Liver (tissue), 3 donors: ENCODE results near the gene CCDC12.

Source experiments
- ATF3 ChIP-seq: IDR thresholded peaks from 2 replicates; pipeline ENCODE4 v1.6.1; 2016; ENCODE audit warnings: antibody characterized with exemption
- EGR1 ChIP-seq, 2 donors: IDR thresholded peaks; 2 replicates each; pipeline ENCODE4 v1.6.1; 2016 to 2018; ENCODE audit warnings: antibody characterized with exemption in 2 of 2, low read depth in 2 of 2
- JUND ChIP-seq, 2 donors: IDR thresholded peaks; 2 replicates each; pipeline ENCODE4 v1.6.1; 2016; ENCODE audit warnings: antibody characterized with exemption in 2 of 2
- RAD21 ChIP-seq, 2 donors: IDR thresholded peaks; 2 replicates each; pipeline ENCODE4 v1.6.1; 2016; ENCODE audit warnings: antibody characterized with exemption in 2 of 2, mild to moderate bottlenecking in 2 of 2
- TAF1 ChIP-seq: conservative IDR thresholded peaks from 2 replicates; pipeline ENCODE4 v1.6.1; 2016; ENCODE audit warnings: antibody characterized with exemption, mild to moderate bottlenecking
- YY1 ChIP-seq: IDR thresholded peaks from 2 replicates; pipeline ENCODE4 v1.6.1; 2016; ENCODE audit warnings: antibody characterized with exemption, mild to moderate bottlenecking
- ZBTB33 ChIP-seq: IDR thresholded peaks from 2 replicates; pipeline ENCODE4 v1.6.1; 2016; ENCODE audit warnings: antibody characterized with exemption
- TF ChIP-seq, protein P1 (sequence below): fragments of 150-350 bp; IDR thresholded peaks from 2 replicates; pipeline ENCODE4 v1.5.1; 2017; ENCODE audit warnings: improper control_type of control experiment, low read depth, low read length; ENCODE audit not compliant: missing input control
- TF ChIP-seq, protein P2 (sequence below): IDR thresholded peaks from 2 replicates; pipeline ENCODE4 v1.6.1; 2016; ENCODE audit warnings: antibody characterized with exemption, mild to moderate bottlenecking
- TF ChIP-seq, protein P3 (sequence below): IDR thresholded peaks from 2 replicates; pipeline ENCODE4 v1.6.1; 2016; ENCODE audit warnings: antibody characterized with exemption
- donor health status: healthy.
- donor health status: healthy.

- TF ChIP-seq, protein P1, sequence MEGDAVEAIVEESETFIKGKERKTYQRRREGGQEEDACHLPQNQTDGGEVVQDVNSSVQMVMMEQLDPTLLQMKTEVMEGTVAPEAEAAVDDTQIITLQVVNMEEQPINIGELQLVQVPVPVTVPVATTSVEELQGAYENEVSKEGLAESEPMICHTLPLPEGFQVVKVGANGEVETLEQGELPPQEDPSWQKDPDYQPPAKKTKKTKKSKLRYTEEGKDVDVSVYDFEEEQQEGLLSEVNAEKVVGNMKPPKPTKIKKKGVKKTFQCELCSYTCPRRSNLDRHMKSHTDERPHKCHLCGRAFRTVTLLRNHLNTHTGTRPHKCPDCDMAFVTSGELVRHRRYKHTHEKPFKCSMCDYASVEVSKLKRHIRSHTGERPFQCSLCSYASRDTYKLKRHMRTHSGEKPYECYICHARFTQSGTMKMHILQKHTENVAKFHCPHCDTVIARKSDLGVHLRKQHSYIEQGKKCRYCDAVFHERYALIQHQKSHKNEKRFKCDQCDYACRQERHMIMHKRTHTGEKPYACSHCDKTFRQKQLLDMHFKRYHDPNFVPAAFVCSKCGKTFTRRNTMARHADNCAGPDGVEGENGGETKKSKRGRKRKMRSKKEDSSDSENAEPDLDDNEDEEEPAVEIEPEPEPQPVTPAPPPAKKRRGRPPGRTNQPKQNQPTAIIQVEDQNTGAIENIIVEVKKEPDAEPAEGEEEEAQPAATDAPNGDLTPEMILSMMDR: no peak
- TF ChIP-seq ATF3 (no peak), JUND (IDR thresholded peaks at IDR 0.05) (no peak), YY1 (no peak), EGR1 (IDR thresholded peaks at IDR 0.05; ENCODE audit: low read depth in 2 of 2) (no peak), TAF1 (no peak), RAD21 (IDR thresholded peaks at IDR 0.05) (no peak), ZBTB33 (no peak)
- TF ChIP-seq, protein P2, sequence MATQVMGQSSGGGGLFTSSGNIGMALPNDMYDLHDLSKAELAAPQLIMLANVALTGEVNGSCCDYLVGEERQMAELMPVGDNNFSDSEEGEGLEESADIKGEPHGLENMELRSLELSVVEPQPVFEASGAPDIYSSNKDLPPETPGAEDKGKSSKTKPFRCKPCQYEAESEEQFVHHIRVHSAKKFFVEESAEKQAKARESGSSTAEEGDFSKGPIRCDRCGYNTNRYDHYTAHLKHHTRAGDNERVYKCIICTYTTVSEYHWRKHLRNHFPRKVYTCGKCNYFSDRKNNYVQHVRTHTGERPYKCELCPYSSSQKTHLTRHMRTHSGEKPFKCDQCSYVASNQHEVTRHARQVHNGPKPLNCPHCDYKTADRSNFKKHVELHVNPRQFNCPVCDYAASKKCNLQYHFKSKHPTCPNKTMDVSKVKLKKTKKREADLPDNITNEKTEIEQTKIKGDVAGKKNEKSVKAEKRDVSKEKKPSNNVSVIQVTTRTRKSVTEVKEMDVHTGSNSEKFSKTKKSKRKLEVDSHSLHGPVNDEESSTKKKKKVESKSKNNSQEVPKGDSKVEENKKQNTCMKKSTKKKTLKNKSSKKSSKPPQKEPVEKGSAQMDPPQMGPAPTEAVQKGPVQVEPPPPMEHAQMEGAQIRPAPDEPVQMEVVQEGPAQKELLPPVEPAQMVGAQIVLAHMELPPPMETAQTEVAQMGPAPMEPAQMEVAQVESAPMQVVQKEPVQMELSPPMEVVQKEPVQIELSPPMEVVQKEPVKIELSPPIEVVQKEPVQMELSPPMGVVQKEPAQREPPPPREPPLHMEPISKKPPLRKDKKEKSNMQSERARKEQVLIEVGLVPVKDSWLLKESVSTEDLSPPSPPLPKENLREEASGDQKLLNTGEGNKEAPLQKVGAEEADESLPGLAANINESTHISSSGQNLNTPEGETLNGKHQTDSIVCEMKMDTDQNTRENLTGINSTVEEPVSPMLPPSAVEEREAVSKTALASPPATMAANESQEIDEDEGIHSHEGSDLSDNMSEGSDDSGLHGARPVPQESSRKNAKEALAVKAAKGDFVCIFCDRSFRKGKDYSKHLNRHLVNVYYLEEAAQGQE: no peak
- TF ChIP-seq, protein P3, sequence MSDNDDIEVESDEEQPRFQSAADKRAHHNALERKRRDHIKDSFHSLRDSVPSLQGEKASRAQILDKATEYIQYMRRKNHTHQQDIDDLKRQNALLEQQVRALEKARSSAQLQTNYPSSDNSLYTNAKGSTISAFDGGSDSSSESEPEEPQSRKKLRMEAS: no peak
Measured at GRCh38 chr3:47003461-47004368, 27.2 kb upstream of the CCDC12 start.
